T-helper 1 cell treated with Interleukin-12 subunit alpha and Interleukin-12 subunit beta and Interleukin-4 antibody, amounts not matched to agents 30 μg/mL and 1 μg/mL, for 36 hours (primary cell): Measurements from ENCODE around the gene TOR1AIP2.

Experiments used
- H3K27ac Mint-ChIP-seq: one replicate; pipeline ENCODE4 v1.8.0; 2021; ENCODE audit warnings: mild to moderate bottlenecking, mixed read lengths
- H3K27me3 Mint-ChIP-seq: one replicate; pipeline ENCODE4 v1.8.0; 2021; ENCODE audit warnings: low read depth, mixed read lengths
- H3K36me3 Mint-ChIP-seq: one replicate; pipeline ENCODE4 v1.8.0; 2021; ENCODE audit warnings: low read depth, mixed read lengths
- H3K4me1 Mint-ChIP-seq: one replicate; pipeline ENCODE4 v1.8.0; 2021; ENCODE audit warnings: low read depth, mixed read lengths
- H3K4me3 Mint-ChIP-seq: one replicate; pipeline ENCODE4 v1.8.0; 2021; ENCODE audit warnings: mild to moderate bottlenecking, moderate library complexity, mixed read lengths
- H3K9me3 Mint-ChIP-seq: one replicate; pipeline ENCODE4 v1.8.0; 2021; ENCODE audit warnings: mixed read lengths

Gene TOR1AIP2

DNA sequence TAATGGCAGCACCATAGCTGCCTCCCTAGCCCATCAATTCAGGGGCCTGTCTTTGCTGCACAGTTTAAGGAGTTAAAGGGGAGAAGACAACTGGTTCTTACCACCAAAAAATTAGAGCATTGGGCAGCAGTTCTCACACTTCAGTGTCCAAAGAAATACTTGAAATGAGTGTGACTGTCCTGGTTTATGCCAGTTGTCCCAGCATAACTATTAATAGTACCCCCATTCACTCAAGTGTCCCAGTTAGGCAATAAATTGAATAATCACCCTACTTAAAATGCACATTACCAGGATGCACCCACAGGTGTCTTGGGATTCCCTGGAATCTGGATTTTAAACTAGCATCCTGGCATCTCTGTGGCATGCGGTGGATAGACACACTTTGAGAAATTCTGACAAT, 83.5 kb downstream of the TOR1AIP2 start:
- peaks cover 8% of the 10 kb centered on the region for H3K27me3 Mint-ChIP-seq
- no peak overlapping the region for H3K27ac Mint-ChIP-seq
- H3K9me3 Mint-ChIP-seq, result no peaks in the 10 kb centered on the region
- H3K4me1 Mint-ChIP-seq, result no peaks in the 10 kb centered on the region
- H3K4me3 Mint-ChIP-seq, result no peak overlapping the region
- H3K36me3 Mint-ChIP-seq, result no peaks in the 10 kb centered on the region

DNA sequence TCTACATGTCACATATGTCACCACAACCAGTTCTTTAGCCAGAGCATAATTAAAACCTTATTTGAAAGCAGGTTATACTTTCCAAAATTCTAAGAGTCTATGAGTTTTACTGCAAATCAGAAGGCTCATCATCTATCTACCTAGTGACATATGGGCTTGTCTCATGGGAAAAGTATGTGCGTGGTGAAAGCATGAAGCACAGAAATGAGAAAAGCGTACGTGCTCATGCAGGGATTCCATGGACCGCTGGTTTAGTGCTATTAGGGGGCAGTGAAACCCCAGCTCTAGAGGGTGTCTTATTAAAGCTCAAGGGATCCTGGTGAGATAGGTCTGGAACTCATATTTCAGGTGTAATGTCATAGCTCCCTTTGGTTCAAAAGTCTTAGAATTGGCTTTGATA, 84.3 kb downstream of the TOR1AIP2 start:
- Mint-ChIP-seq H3K27ac (no peak overlapping the region), H3K9me3 (no peaks in the 10 kb centered on the region), H3K36me3 (no peaks in the 10 kb centered on the region), H3K27me3 (peaks cover 8% of the 10 kb centered on the region), H3K4me1 (no peaks in the 10 kb centered on the region), H3K4me3 (no peak overlapping the region)
